Esophagus squamous epithelium (tissue), 5 donors: ENCODE data around the gene CXCL14. TPM values are rescaled to one million over a fixed set of nuclear protein-coding genes. Genes with fewer than 3 reads are reported as not detected.

ENCODE experiments used
- DNase-seq: peaks from one replicate; lab custom pipeline; 2025; lab: John Stamatoyannopoulos, UW
- H3K27ac ChIP-seq, 4 donors: fragments of 200-600 bp; sonication (generic); one replicate each; pipeline ENCODE4 v1.5.1; 2016 to 2019; ENCODE audit warnings: mild to moderate bottlenecking in 1 of 4
- H3K27me3 ChIP-seq, 4 donors: fragments of 200-600 bp; sonication (generic); 1 replicate in 3 of 4; 2 replicates in 1 of 4; pipeline versions ENCODE4 v1.5.1 to v1.6.0; 2017 to 2021; ENCODE audit warnings: antibody characterized with exemption in 1 of 4
- H3K36me3 ChIP-seq, 3 donors: fragments of 200-600 bp; sonication (generic); one replicate each; pipeline ENCODE4 v1.5.1; 2016 to 2019
- H3K4me1 ChIP-seq, 3 donors: fragments of 200-600 bp; sonication (generic); one replicate each; pipeline ENCODE4 v1.5.1; 2017 to 2019
- H3K4me3 ChIP-seq, 4 donors: fragments of 200-600 bp; sonication (generic); 1 replicate in 3 of 4; 2 replicates in 1 of 4; pipeline ENCODE4 v1.5.1; 2016 to 2019; ENCODE audit warnings: mild to moderate bottlenecking in 2 of 4, moderate library complexity in 1 of 4
- H3K9me3 ChIP-seq, 3 donors: fragments of 200-600 bp; sonication (generic); one replicate each; pipeline ENCODE4 v1.5.1; 2016 to 2019
- POLR2A ChIP-seq, 4 donors: fragments of 450-650 bp; IDR thresholded peaks; one replicate each; pipeline ENCODE4 v1.6.1; 2017; ENCODE audit warnings: antibody characterized with exemption in 4 of 4, mild to moderate bottlenecking in 4 of 4, moderate library complexity in 3 of 4
- WGBS, 2 donors: methylation state at CpG; one replicate each; pipeline ENCODE4 v1.1.5; 2018; 5-methylcytosine and 5-hydroxymethylcytosine counted together
- intact Hi-C: fragments of 100-400 bp; cut with DNase I; formaldehyde crosslinking; loops from one replicate; pipeline ENCODE4 v1.15.0; 2022
- total RNA-seq, 4 donors: library from RNA; depleted of rRNA; stranded (reverse); fragments of >200 nt; gene quantifications; one replicate each; pipeline ENCODE4 v1.1.0, GENCODE V29; 2016
- TF ChIP-seq, protein P1 (sequence below), 6 experiments: fragments of 450-650 bp in 4 of 6; fragments of 200-600 bp in 2 of 6; sonication (generic) in 2 of 6; IDR thresholded peaks; one replicate each; pipeline ENCODE4 v1.5.1; 2016 to 2019; ENCODE audit warnings: antibody characterized with exemption in 6 of 6, mild to moderate bottlenecking in 4 of 6, moderate library complexity in 4 of 6
- donor health status: DM: yes; HTN: yes; CAD: no.

CXCL14 gene
- total RNA-seq, 4 donors from 2014 or later: 23.1 to 160 (median 95.4) TPM

DNA sequence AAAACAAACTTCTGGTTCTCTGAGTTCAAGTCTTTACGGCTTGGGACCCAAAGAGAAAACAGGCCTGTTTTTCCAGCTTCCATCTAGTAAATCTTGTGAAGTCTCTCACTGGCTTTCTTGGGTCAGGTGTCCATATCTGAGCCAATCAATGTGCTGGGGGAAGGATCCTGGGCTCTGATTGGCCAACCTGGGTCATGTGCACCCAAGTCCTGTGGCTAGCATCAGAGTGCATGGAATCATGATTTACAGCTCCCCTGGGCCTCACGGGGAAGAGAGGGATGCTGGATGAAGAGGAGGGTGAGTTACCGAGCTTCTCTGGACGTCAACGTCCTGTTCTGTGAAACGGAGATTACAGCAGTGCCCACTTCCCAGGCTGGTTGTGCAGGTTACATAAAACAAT lies 19.4 kb downstream of the CXCL14 start:
- H3K36me3 ChIP-seq: no peaks in the 10 kb centered on the region
- DNase-seq: no peak
- 69 to 77% methylated on average over 5 to 6 of the region's 6 CpGs for WGBS, 2 donors
- H3K27ac ChIP-seq: no peak overlapping the region
- TF ChIP-seq, protein P1, sequence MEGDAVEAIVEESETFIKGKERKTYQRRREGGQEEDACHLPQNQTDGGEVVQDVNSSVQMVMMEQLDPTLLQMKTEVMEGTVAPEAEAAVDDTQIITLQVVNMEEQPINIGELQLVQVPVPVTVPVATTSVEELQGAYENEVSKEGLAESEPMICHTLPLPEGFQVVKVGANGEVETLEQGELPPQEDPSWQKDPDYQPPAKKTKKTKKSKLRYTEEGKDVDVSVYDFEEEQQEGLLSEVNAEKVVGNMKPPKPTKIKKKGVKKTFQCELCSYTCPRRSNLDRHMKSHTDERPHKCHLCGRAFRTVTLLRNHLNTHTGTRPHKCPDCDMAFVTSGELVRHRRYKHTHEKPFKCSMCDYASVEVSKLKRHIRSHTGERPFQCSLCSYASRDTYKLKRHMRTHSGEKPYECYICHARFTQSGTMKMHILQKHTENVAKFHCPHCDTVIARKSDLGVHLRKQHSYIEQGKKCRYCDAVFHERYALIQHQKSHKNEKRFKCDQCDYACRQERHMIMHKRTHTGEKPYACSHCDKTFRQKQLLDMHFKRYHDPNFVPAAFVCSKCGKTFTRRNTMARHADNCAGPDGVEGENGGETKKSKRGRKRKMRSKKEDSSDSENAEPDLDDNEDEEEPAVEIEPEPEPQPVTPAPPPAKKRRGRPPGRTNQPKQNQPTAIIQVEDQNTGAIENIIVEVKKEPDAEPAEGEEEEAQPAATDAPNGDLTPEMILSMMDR (IDR thresholded peaks at IDR 0.05): no peak
- TF ChIP-seq POLR2A (IDR thresholded peaks at IDR 0.05): no peak
- H3K9me3 ChIP-seq: no peaks in the 10 kb centered on the region
- no peak overlapping the region for H3K4me3 ChIP-seq
- H3K27me3 ChIP-seq: peaks cover 0 to 50% (median 0%) of the 10 kb centered on the region in 4 donors
- intact Hi-C loops: no loop called here
- peaks cover 0 to 8% (median 0%) of the 10 kb centered on the region in 3 donors for H3K4me1 ChIP-seq

GRCh38 chr5:135557076-135557838 lies 21.5 kb downstream of the CXCL14 start:
- no peak overlapping the region for H3K27ac ChIP-seq
- TF ChIP-seq POLR2A (IDR thresholded peaks at IDR 0.05): no peak
- TF ChIP-seq, protein P1 (IDR thresholded peaks at IDR 0.05): no peak
- no peak for DNase-seq
- no peaks in the 10 kb centered on the region for H3K9me3 ChIP-seq
- H3K36me3 ChIP-seq: no peaks in the 10 kb centered on the region
- intact Hi-C loops: no loop called here
- peaks cover 0 to 63% (median 0%) of the 10 kb centered on the region in 4 donors for H3K27me3 ChIP-seq
- no peak overlapping the region for H3K4me3 ChIP-seq
- H3K4me1 ChIP-seq: peaks cover 0 to 13% (median 0%) of the 10 kb centered on the region in 3 donors
- WGBS, 2 donors: 69 to 72% methylated on average over 9 to 10 of the region's 11 CpGs

DNA sequence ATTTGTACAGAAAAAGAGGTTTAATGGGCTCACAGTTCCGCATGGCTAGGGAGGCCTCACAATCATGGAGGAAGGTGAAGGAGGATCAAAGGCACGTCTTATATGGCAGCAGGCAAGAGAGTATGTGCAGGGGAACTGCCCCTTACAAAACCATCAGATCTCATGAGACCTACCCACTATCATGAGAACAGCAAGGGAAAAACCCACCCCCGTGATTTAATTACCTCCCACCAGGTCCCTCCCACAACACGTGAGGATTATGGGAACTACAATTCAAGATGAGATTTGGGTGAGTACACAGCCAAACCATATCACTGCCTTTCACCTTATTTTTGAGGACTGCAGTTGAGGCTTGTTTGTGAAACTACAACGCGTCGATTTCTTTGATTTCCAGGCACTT lies 22.2 kb downstream of the CXCL14 start:
- DNase-seq: no peak
- Histone ChIP-seq H3K4me3 (no peak overlapping the region), H3K9me3 (no peaks in the 10 kb centered on the region), H3K4me1 (peaks cover 0 to 13% (median 0%) of the 10 kb centered on the region in 3 donors), H3K27ac (no peak overlapping the region), H3K27me3 (peaks cover 0 to 68% (median 0%) of the 10 kb centered on the region in 4 donors), H3K36me3 (no peaks in the 10 kb centered on the region)
- 83 to 85% methylated on average over 7 of the region's 7 CpGs for WGBS, 2 donors
- TF ChIP-seq, protein P1 (IDR thresholded peaks at IDR 0.05): no peak
- TF ChIP-seq POLR2A (IDR thresholded peaks at IDR 0.05): no peak
- intact Hi-C loops: no loop called here

DNA sequence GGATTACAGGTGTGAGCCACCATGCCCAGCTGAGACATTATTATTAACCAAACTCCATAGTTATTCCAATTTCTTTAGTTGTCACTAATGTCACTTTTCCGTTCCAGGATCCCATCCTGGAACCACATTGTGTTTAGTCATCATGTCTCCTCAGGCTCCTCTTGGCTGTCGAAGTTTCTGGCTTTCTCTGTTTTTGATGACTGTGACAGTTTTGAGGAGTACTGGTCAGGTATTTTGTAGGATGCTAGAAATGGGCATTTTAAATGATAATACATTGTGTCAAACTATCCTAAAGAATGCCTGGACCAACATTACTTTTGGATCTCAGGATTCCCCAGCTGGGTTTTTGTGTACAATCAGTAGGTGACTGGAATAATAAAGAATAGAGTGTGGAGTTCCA lies 23.3 kb downstream of the CXCL14 start:
- Histone ChIP-seq H3K27me3 (peaks cover 0 to 75% (median 0%) of the 10 kb centered on the region in 4 donors), H3K4me1 (peaks cover 0 to 6% (median 0%) of the 10 kb centered on the region in 3 donors), H3K27ac (no peak overlapping the region), H3K4me3 (no peak overlapping the region), H3K9me3 (no peaks in the 10 kb centered on the region), H3K36me3 (no peaks in the 10 kb centered on the region)
- intact Hi-C loops: no loop called here
- TF ChIP-seq, protein P1 (IDR thresholded peaks at IDR 0.05): no peak
- TF ChIP-seq POLR2A (IDR thresholded peaks at IDR 0.05): no peak
- 78 to 83% methylated on average over 2 of the region's 2 CpGs for WGBS, 2 donors
- no peak for DNase-seq
